MM.1S (cell line): ENCODE data around the gene F11R.

ENCODE experiments used
- CTCF ChIP-seq: fragments of 300-600 bp; sonication (generic); IDR thresholded peaks from 2 replicates; pipeline ENCODE4 v1.5.1; 2016; ENCODE audit warnings: antibody characterized with exemption, low read length, mixed read lengths
- EZH2 ChIP-seq: fragments of 300-600 bp; sonication (generic); optimal IDR thresholded peaks from 2 replicates; pipeline ENCODE3; 2017; ENCODE audit warnings: low read depth, mild to moderate bottlenecking, antibody characterized with exemption, low read length, mixed read lengths
- EZH2phosphoT487 ChIP-seq: fragments of 300-600 bp; sonication (generic); IDR thresholded peaks from 2 replicates; pipeline ENCODE4 v1.6.1; 2018; ENCODE audit warnings: antibody characterized with exemption, low read length

GRCh38 chr1:161031874-161032273 lies 10.9 kb upstream of the F11R start:
- no peak for TF ChIP-seq EZH2
- TF ChIP-seq CTCF, result no peak
- no peak for TF ChIP-seq EZH2phosphoT487
